Activated naive CD4-positive, alpha-beta T cell treated with anti-CD3 and anti-CD28 coated beads for 36 hours (primary cell): Measurements from ENCODE around the gene GABBR2. TPM values are rescaled to one million over a fixed set of nuclear protein-coding genes. Genes with fewer than 3 reads are reported as not detected.

ENCODE experiments used
- CTCF ChIA-PET: fragments of 350-600 bp; sonication (Branson Sonifier 250); formaldehyde crosslinking; loops from one replicate; lab custom pipeline; 2021; ENCODE audit warnings: antibody characterized with exemption; lab: Charles Lee
- DNase-seq: peaks from one replicate; pipeline ENCODE4 v3.0.0-alpha.2; 2020
- H3K27ac Mint-ChIP-seq: one replicate; pipeline ENCODE4 v1.8.0; 2021; ENCODE audit warnings: mild to moderate bottlenecking, mixed read lengths
- H3K27me3 Mint-ChIP-seq: one replicate; pipeline ENCODE4 v1.8.0; 2021; ENCODE audit warnings: low read depth, mixed read lengths
- H3K36me3 Mint-ChIP-seq: one replicate; pipeline ENCODE4 v1.8.0; 2021; ENCODE audit warnings: low read depth, mixed read lengths
- H3K4me1 Mint-ChIP-seq: one replicate; pipeline ENCODE4 v1.8.0; 2021; ENCODE audit warnings: low read depth, mixed read lengths
- H3K4me3 Mint-ChIP-seq: one replicate; pipeline ENCODE4 v1.8.0; 2021; ENCODE audit warnings: mild to moderate bottlenecking, moderate library complexity, mixed read lengths
- H3K9me3 Mint-ChIP-seq: one replicate; pipeline ENCODE4 v1.8.0; 2021; ENCODE audit warnings: mixed read lengths
- intact Hi-C: fragments of 100-400 bp; cut with micrococcal nuclease; formaldehyde crosslinking; loops from one replicate; pipeline ENCODE4 v1.15.1; 2023
- total RNA-seq, 2 experiments: library from RNA; stranded (reverse); gene quantifications; one replicate each; pipeline ENCODE4 v1.2.3, GENCODE V29; 2021

The GABBR2 gene
- total RNA-seq, 2 experiments from 2014 or later: not detected

- no peaks in the 10 kb centered on the region for H3K4me1 Mint-ChIP-seq
- no peak for DNase-seq
- intact Hi-C loops: no loop called here
- H3K36me3 Mint-ChIP-seq: no peaks in the 10 kb centered on the region
- CTCF ChIA-PET: no interaction called here
- H3K9me3 Mint-ChIP-seq: no peaks in the 10 kb centered on the region
- no peaks in the 10 kb centered on the region for H3K27me3 Mint-ChIP-seq
- no peak overlapping the region for H3K4me3 Mint-ChIP-seq
- no peak overlapping the region for H3K27ac Mint-ChIP-seq
Measured at GRCh38 chr9:98381311-98382103, 327.2 kb downstream of the GABBR2 start.

GRCh38 chr9:98380065-98380681, 328.6 kb downstream of the GABBR2 start:
- H3K4me3 Mint-ChIP-seq: no peak overlapping the region
- H3K4me1 Mint-ChIP-seq: no peaks in the 10 kb centered on the region
- CTCF ChIA-PET: no interaction called here
- intact Hi-C loops: no loop called here
- H3K27ac Mint-ChIP-seq: no peak overlapping the region
- H3K36me3 Mint-ChIP-seq: no peaks in the 10 kb centered on the region
- H3K27me3 Mint-ChIP-seq: no peaks in the 10 kb centered on the region
- no peak for DNase-seq
- H3K9me3 Mint-ChIP-seq: no peaks in the 10 kb centered on the region

- Mint-ChIP-seq H3K36me3 (no peaks in the 10 kb centered on the region), H3K4me1 (no peaks in the 10 kb centered on the region), H3K4me3 (no peak overlapping the region), H3K27ac (no peak overlapping the region), H3K9me3 (no peaks in the 10 kb centered on the region), H3K27me3 (no peaks in the 10 kb centered on the region)
- intact Hi-C loops: no loop called here
- CTCF ChIA-PET: interaction anchor here (0.5 kb wide), 1 partner anchor 1480 kb away, joined by 3 read pairs; no protein-coding TSS in a partner anchor
- DNase-seq: no peak
Measured at GRCh38 chr9:98379572-98379971, 329.2 kb downstream of the GABBR2 start.

- no peak overlapping the region for H3K27ac Mint-ChIP-seq
- H3K4me3 Mint-ChIP-seq: no peak overlapping the region
- intact Hi-C loops: no loop called here
- no peaks in the 10 kb centered on the region for H3K36me3 Mint-ChIP-seq
- no peaks in the 10 kb centered on the region for H3K9me3 Mint-ChIP-seq
- H3K27me3 Mint-ChIP-seq: no peaks in the 10 kb centered on the region
- DNase-seq: no peak
- CTCF ChIA-PET: interaction anchor here (0.5 kb wide), 1 partner anchor 1481 kb away, joined by 3 read pairs; no protein-coding TSS in a partner anchor
- no peaks in the 10 kb centered on the region for H3K4me1 Mint-ChIP-seq
Measured at GRCh38 chr9:98378794-98379193, 329.9 kb downstream of the GABBR2 start.

GRCh38 chr9:98378206-98378780, 330.4 kb downstream of the GABBR2 start:
- CTCF ChIA-PET: no interaction called here

GRCh38 chr9:98375138-98375726, 333.5 kb downstream of the GABBR2 start:
- DNase-seq: no peak
- Mint-ChIP-seq H3K4me3 (no peak overlapping the region), H3K4me1 (no peaks in the 10 kb centered on the region), H3K27ac (no peak overlapping the region), H3K27me3 (no peaks in the 10 kb centered on the region), H3K36me3 (no peaks in the 10 kb centered on the region), H3K9me3 (no peaks in the 10 kb centered on the region)
- CTCF ChIA-PET: interaction anchor here (0.6 to 0.9 kb wide), 2 partner anchors 8 to 235 kb away, joined by 3 to 4 read pairs; no protein-coding TSS in a partner anchor
- intact Hi-C loops: no loop called here

More at GRCh38 chr9:98378206-98378780, 330.4 kb downstream of the GABBR2 start:
- DNase-seq: no peak
- Mint-ChIP-seq H3K4me3 (no peak overlapping the region), H3K9me3 (no peaks in the 10 kb centered on the region), H3K27ac (no peak overlapping the region), H3K36me3 (no peaks in the 10 kb centered on the region), H3K4me1 (no peaks in the 10 kb centered on the region), H3K27me3 (no peaks in the 10 kb centered on the region)
- intact Hi-C loops: no loop called here

GRCh38 chr9:98374385-98375051, 334.2 kb downstream of the GABBR2 start:
- DNase-seq: no peak
- intact Hi-C loops: no loop called here
- H3K27ac Mint-ChIP-seq: no peak overlapping the region
- CTCF ChIA-PET: interaction anchor here (1.3 kb wide), 1 partner anchor 10 kb away, joined by 3 read pairs; no protein-coding TSS in a partner anchor
- no peaks in the 10 kb centered on the region for H3K36me3 Mint-ChIP-seq
- H3K4me3 Mint-ChIP-seq: no peak overlapping the region
- no peaks in the 10 kb centered on the region for H3K9me3 Mint-ChIP-seq
- H3K27me3 Mint-ChIP-seq: no peaks in the 10 kb centered on the region
- H3K4me1 Mint-ChIP-seq: no peaks in the 10 kb centered on the region

GRCh38 chr9:98373609-98374008, 335.1 kb downstream of the GABBR2 start:
- Mint-ChIP-seq H3K27me3 (no peaks in the 10 kb centered on the region), H3K27ac (no peak overlapping the region), H3K36me3 (no peaks in the 10 kb centered on the region), H3K4me3 (no peak overlapping the region), H3K9me3 (no peaks in the 10 kb centered on the region), H3K4me1 (no peaks in the 10 kb centered on the region)
- CTCF ChIA-PET: interaction anchor here (1.3 kb wide), 1 partner anchor 9 kb away, joined by 3 read pairs; no protein-coding TSS in a partner anchor
- intact Hi-C loops: no loop called here
- no peak for DNase-seq

GRCh38 chr9:98372077-98372836, 336.5 kb downstream of the GABBR2 start:
- no peak overlapping the region for H3K27ac Mint-ChIP-seq
- H3K27me3 Mint-ChIP-seq: peaks cover 2% of the 10 kb centered on the region
- no peak overlapping the region for H3K4me3 Mint-ChIP-seq
- no peaks in the 10 kb centered on the region for H3K4me1 Mint-ChIP-seq
- H3K36me3 Mint-ChIP-seq: no peaks in the 10 kb centered on the region
- CTCF ChIA-PET: no interaction called here
- no peak for DNase-seq
- H3K9me3 Mint-ChIP-seq: no peaks in the 10 kb centered on the region
- intact Hi-C loops: no loop called here

GRCh38 chr9:98370976-98371315, 337.8 kb downstream of the GABBR2 start:
- no peaks in the 10 kb centered on the region for H3K4me1 Mint-ChIP-seq
- no peak for DNase-seq
- H3K36me3 Mint-ChIP-seq: no peaks in the 10 kb centered on the region
- no peak overlapping the region for H3K4me3 Mint-ChIP-seq
- H3K27me3 Mint-ChIP-seq: peaks cover 8% of the 10 kb centered on the region
- no peak overlapping the region for H3K27ac Mint-ChIP-seq
- H3K9me3 Mint-ChIP-seq: peaks cover 9% of the 10 kb centered on the region
- CTCF ChIA-PET: no interaction called here
- intact Hi-C loops: no loop called here

- Mint-ChIP-seq H3K9me3 (peaks cover 13% of the 10 kb centered on the region), H3K36me3 (no peaks in the 10 kb centered on the region), H3K27ac (no peak overlapping the region), H3K4me1 (no peaks in the 10 kb centered on the region), H3K27me3 (peaks cover 8% of the 10 kb centered on the region), H3K4me3 (no peak overlapping the region)
- intact Hi-C loops: no loop called here
- CTCF ChIA-PET: no interaction called here
- no peak for DNase-seq
Measured at GRCh38 chr9:98370300-98370975, 338.3 kb downstream of the GABBR2 start.
